ENCODE results near the gene EEIG1. TPM values are rescaled to one million over a fixed set of nuclear protein-coding genes. Genes with fewer than 3 reads are reported as not detected.

The EEIG1 gene
- total and polyA plus RNA-seq, 7 donors, result 3.6 to 11.4 (median 6.1) TPM

DNA sequence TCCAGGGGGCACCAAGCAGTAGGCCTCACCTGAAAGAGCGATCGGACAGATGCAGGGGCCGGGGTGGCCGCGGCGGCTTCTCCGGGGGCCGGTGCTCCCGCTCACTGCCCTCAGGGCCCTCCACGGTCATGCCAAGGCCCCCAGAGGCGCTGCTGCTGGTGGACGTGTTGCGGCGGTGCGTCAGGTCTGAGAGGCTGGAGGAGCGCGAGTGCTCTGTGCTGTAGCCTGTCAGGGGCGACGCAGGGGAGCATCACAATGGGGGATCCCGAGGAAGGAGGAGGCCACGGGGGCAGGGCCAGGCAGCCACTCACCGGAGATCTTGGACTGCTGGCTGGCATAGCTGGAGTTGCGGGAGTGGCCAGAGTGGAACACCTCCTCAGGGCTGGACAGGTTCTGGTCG, 35.5 kb downstream of the EEIG1 start:
- intact Hi-C loops (cut with DNase I), result loop anchor here in 1 of 2 donors (2.0 to 10.0 kb wide), 2 partner anchors 89 to 169 kb away; no protein-coding TSS in a partner anchor
- no peak for TF ChIP-seq CTCF (IDR thresholded peaks at IDR 0.05)
- Histone ChIP-seq H3K27ac (no peak overlapping the region), H3K4me1 (peaks cover 7% of the 10 kb centered on the region), H3K36me3 (ENCODE audit: insufficient read depth in 1 of 2, low read depth in 1 of 2) (peaks cover 0 to 24% of the 10 kb centered on the region in 2 donors), H3K27me3 (ENCODE audit: insufficient read depth in 3 of 3, low read length in 2 of 3) (no peaks in the 10 kb centered on the region), H3K4me3 (no peak overlapping the region), H3K9me3 (no peaks in the 10 kb centered on the region)
- WGBS, 3 donors, result 93 to 94% (median 93%) methylated on average over 24 of the region's 24 CpGs
- DNase-seq (no peak), ATAC-seq (no peak)

DNA sequence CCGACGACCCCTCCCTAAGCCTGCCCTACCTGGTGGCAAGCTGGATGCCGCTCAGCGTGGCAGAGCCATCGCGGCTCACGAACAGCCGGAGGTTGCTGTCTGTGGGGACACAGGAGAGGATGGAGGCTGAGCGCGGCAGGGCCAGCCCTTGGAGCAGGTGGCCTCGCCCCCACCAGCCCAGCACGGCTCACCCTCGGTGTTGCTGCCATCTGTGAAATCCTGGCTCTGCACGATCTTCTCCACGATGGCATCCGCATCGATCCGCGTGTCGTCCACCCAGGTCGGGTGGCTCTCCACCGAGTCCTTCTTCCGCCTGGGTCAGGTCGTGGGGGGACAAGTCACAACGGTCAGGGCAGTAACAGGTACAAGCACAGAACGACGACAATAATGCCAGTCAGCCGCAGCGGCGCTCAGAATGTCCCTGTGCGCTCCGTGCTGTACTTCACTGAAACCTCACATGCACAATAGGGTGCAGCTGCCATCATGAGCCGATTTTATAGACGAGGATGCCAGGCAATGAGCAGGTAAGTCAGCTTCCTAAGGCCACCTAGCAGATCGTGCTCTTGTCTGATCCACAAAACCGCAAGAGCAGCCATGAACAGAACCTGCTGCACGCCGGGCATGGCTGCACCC, 36.1 kb downstream of the EEIG1 start:
- Histone ChIP-seq H3K4me3 (no peak overlapping the region), H3K27ac (no peak overlapping the region), H3K9me3 (no peaks in the 10 kb centered on the region), H3K36me3 (ENCODE audit: insufficient read depth in 1 of 2, low read depth in 1 of 2) (peaks cover 0 to 24% of the 10 kb centered on the region in 2 donors), H3K4me1 (peaks cover 2% of the 10 kb centered on the region), H3K27me3 (ENCODE audit: insufficient read depth in 3 of 3, low read length in 2 of 3) (no peaks in the 10 kb centered on the region)
- WGBS, 3 donors, result 91 to 93% (median 92%) methylated on average over 38 of the region's 38 CpGs
- ATAC-seq (no peak), DNase-seq (no peak)
- intact Hi-C loops (cut with DNase I), result loop anchor here (2.0 to 10.0 kb wide), 3 partner anchors 90 to 173 kb away; no protein-coding TSS in a partner anchor
- TF ChIP-seq CTCF (IDR thresholded peaks at IDR 0.05), result no peak

DNA sequence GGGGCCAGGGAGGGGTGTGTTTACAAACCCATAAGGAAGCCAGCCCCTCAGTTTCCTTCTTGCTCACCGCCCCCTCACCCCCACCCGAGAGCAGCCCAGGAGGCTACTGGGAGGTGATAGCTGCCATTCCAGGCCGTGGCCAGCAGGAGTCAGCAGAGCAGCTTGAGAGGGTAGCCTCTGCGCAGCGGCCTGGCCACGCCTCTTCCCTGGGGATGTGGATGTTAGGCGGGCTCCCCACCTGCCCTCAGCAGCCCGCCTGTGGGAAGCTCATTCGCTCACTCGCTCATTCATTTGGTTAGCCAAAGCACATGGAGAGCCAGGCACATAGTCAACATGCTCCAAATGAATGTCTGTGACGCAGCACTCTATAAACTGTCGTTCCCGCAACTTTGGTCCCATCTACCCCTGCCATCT, 37.1 kb downstream of the EEIG1 start:
- Histone ChIP-seq H3K4me1 (peaks cover 2% of the 10 kb centered on the region), H3K27ac (no peak overlapping the region), H3K36me3 (ENCODE audit: insufficient read depth in 1 of 2, low read depth in 1 of 2) (peaks cover 0 to 24% of the 10 kb centered on the region in 2 donors), H3K27me3 (ENCODE audit: insufficient read depth in 3 of 3, low read length in 2 of 3) (no peaks in the 10 kb centered on the region), H3K4me3 (no peak overlapping the region), H3K9me3 (no peaks in the 10 kb centered on the region)
- peak; percentile 75 to 85 (median 78) for ATAC-seq
- WGBS, 3 donors, result 51 to 65% (median 55%) methylated on average over 12 to 13 of the region's 13 CpGs
- TF ChIP-seq CTCF (IDR thresholded peaks at IDR 0.05), result peak; percentile 75
- DNase-seq, result peak; percentile 85 to 91
- intact Hi-C loops (cut with DNase I), result loop anchor here (1.0 to 10.0 kb wide), 4 partner anchors 91 to 174 kb away; no protein-coding TSS in a partner anchor

- no peak overlapping the region for H3K27ac ChIP-seq
- no peaks in the 10 kb centered on the region for H3K27me3 ChIP-seq (ENCODE audit: insufficient read depth in 3 of 3, low read length in 2 of 3)
- intact Hi-C loops (cut with DNase I), result loop anchor here (1.0 to 10.0 kb wide), 3 partner anchors 91 to 174 kb away; no protein-coding TSS in a partner anchor
- DNase-seq (no peak), ATAC-seq (peak in 1 of 4 donors; percentile 0)
- WGBS, 3 donors, result 75 to 89% (median 82%) methylated on average over 14 of the region's 14 CpGs
- peaks cover 2% of the 10 kb centered on the region for H3K4me1 ChIP-seq
- no peak overlapping the region for H3K4me3 ChIP-seq
- peaks cover 0 to 24% of the 10 kb centered on the region in 2 donors for H3K36me3 ChIP-seq (ENCODE audit: insufficient read depth in 1 of 2, low read depth in 1 of 2)
- no peak for TF ChIP-seq CTCF (IDR thresholded peaks at IDR 0.05)
- H3K9me3 ChIP-seq, result no peaks in the 10 kb centered on the region
Observed at GRCh38 chr9:127943011-127943662, 37.7 kb downstream of the EEIG1 start.
